IPS-NIHi11 (cell line): ENCODE results near the gene THAP4.
"Not testable (repeated sequence)": the region's sequence is repeated elsewhere in the genome, so short reads cannot be mapped to it uniquely, and the experiment has no call there.

Source experiments
- DNase-seq: peaks from one replicate; pipeline ENCODE4 v3.0.0; 2012; ENCODE audit warnings: mixed read lengths, low spot score

The THAP4 gene

GRCh38 chr2:241582806-241583205, 54.2 kb downstream of the THAP4 start:
- DNase-seq = no peak

GRCh38 chr2:241582328-241582727, 54.6 kb downstream of the THAP4 start:
- no peak for DNase-seq

GRCh38 chr2:241579281-241579680, 57.7 kb downstream of the THAP4 start:
- no peak for DNase-seq

- DNase-seq = no peak
These were observed 59.4 kb downstream of the THAP4 start for GRCh38 chr2:241577413-241578122.

GRCh38 chr2:241576293-241576654, 60.7 kb downstream of the THAP4 start:
- DNase-seq = no peak

- DNase-seq = no peak
These were observed 61.2 kb downstream of the THAP4 start for GRCh38 chr2:241575624-241576292.

- DNase-seq = no peak
These were observed 61.9 kb downstream of the THAP4 start for GRCh38 chr2:241574911-241575623.

- DNase-seq = no peak
These were observed 63.2 kb downstream of the THAP4 start for GRCh38 chr2:241573741-241574140.

GRCh38 chr2:241572915-241573651, 63.9 kb downstream of the THAP4 start:
- DNase-seq = not testable (repeated sequence)

GRCh38 chr2:241571821-241572620, 64.9 kb downstream of the THAP4 start:
- DNase-seq = no peak

GRCh38 chr2:241570961-241571581, 65.9 kb downstream of the THAP4 start:
- no peak for DNase-seq

GRCh38 chr2:241569831-241570281, 67.1 kb downstream of the THAP4 start:
- no peak for DNase-seq

- no peak for DNase-seq
These were observed 68.2 kb downstream of the THAP4 start for GRCh38 chr2:241568726-241569125.

- DNase-seq = no peak
These were observed 69.2 kb downstream of the THAP4 start for GRCh38 chr2:241567776-241568175.

GRCh38 chr2:241567266-241567665, 69.7 kb downstream of the THAP4 start:
- not testable (repeated sequence) for DNase-seq

GRCh38 chr2:241566468-241566867, 70.5 kb downstream of the THAP4 start:
- DNase-seq = no peak

- DNase-seq = not testable (repeated sequence)
These were observed 70.9 kb downstream of the THAP4 start for GRCh38 chr2:241566021-241566420.

- no peak for DNase-seq
These were observed 71.5 kb downstream of the THAP4 start for GRCh38 chr2:241565411-241565810.

GRCh38 chr2:241564596-241565410, 72.2 kb downstream of the THAP4 start:
- DNase-seq = no peak

- no peak for DNase-seq
These were observed 72.9 kb downstream of the THAP4 start for GRCh38 chr2:241563981-241564595.
